Progenitor cell of endocrine pancreas (in vitro differentiated cells): ENCODE measurements around the gene ADSS1. TPM values are rescaled to one million over a fixed set of nuclear protein-coding genes. Genes with fewer than 3 reads are reported as not detected.

Experiments used
- DNase-seq: peaks from one replicate; pipeline ENCODE4 v3.0.0; 2021; ENCODE audit warnings: low spot score; ENCODE audit not compliant: unreplicated experiment
- H3K27ac Mint-ChIP-seq: 2 replicates; pipeline ENCODE4 v1.8.0; 2021; ENCODE audit warnings: mild to moderate bottlenecking, moderate library complexity, mixed read lengths
- H3K27me3 Mint-ChIP-seq: 2 replicates; pipeline ENCODE4 v1.8.0; 2021; ENCODE audit warnings: mixed read lengths
- H3K36me3 Mint-ChIP-seq: 2 replicates; pipeline ENCODE4 v1.8.0; 2022; ENCODE audit warnings: mixed read lengths; ENCODE audit not compliant: insufficient read depth
- H3K4me1 Mint-ChIP-seq: 2 replicates; pipeline ENCODE4 v1.8.0; 2021; ENCODE audit warnings: low read depth, mixed read lengths
- H3K4me3 Mint-ChIP-seq: 2 replicates; pipeline ENCODE4 v1.8.0; 2021; ENCODE audit warnings: low read depth, mild to moderate bottlenecking, moderate library complexity, mixed read lengths
- H3K9me3 Mint-ChIP-seq: 2 replicates; pipeline ENCODE4 v1.8.0; 2021; ENCODE audit warnings: low read depth, mixed read lengths
- CTCF ChIP-seq: fragments of 200-600 bp; sonication (generic); IDR thresholded peaks from one replicate; pipeline ENCODE4 v1.5.0; 2021; ENCODE audit warnings: antibody characterized with exemption, mild to moderate bottlenecking; ENCODE audit not compliant: unreplicated experiment
- total RNA-seq: library from RNA; stranded (reverse); gene quantifications from 2 replicates; pipeline ENCODE4 v1.2.1, GENCODE V29; 2021

ADSS1 gene
- total RNA-seq, 1 donor from 2014 or later = 8.9 TPM

- Mint-ChIP-seq H3K4me3 (no peak overlapping the region), H3K9me3 (no peaks in the 10 kb centered on the region), H3K4me1 (no peaks in the 10 kb centered on the region), H3K27me3 (no peaks in the 10 kb centered on the region), H3K27ac (no peak overlapping the region), H3K36me3 (peaks cover 1% of the 10 kb centered on the region)
- no peak for TF ChIP-seq CTCF
- DNase-seq = no peak
These were observed 15.0 kb downstream of the ADSS1 start for GRCh38 chr14:104739026-104739425.

GRCh38 chr14:104739546-104740516 lies 15.8 kb downstream of the ADSS1 start:
- peaks cover 1% of the 10 kb centered on the region for H3K36me3 Mint-ChIP-seq
- H3K27ac Mint-ChIP-seq = no peak overlapping the region
- TF ChIP-seq CTCF = no peak
- no peak overlapping the region for H3K4me3 Mint-ChIP-seq
- no peak for DNase-seq
- no peaks in the 10 kb centered on the region for H3K9me3 Mint-ChIP-seq
- no peaks in the 10 kb centered on the region for H3K4me1 Mint-ChIP-seq
- H3K27me3 Mint-ChIP-seq = no peaks in the 10 kb centered on the region

- no peaks in the 10 kb centered on the region for H3K27me3 Mint-ChIP-seq
- peaks cover 1% of the 10 kb centered on the region for H3K36me3 Mint-ChIP-seq
- no peaks in the 10 kb centered on the region for H3K9me3 Mint-ChIP-seq
- DNase-seq = no peak
- no peak for TF ChIP-seq CTCF
- H3K4me1 Mint-ChIP-seq = no peaks in the 10 kb centered on the region
- no peak overlapping the region for H3K4me3 Mint-ChIP-seq
- H3K27ac Mint-ChIP-seq = no peak overlapping the region
These were observed 17.2 kb downstream of the ADSS1 start for GRCh38 chr14:104741108-104741802.

- Mint-ChIP-seq H3K9me3 (no peaks in the 10 kb centered on the region), H3K27me3 (no peaks in the 10 kb centered on the region), H3K27ac (no peak overlapping the region), H3K36me3 (peaks cover 1% of the 10 kb centered on the region), H3K4me1 (no peaks in the 10 kb centered on the region), H3K4me3 (no peak overlapping the region)
- DNase-seq = no peak
- TF ChIP-seq CTCF = no peak
These were observed 17.8 kb downstream of the ADSS1 start for GRCh38 chr14:104741803-104742251.

GRCh38 chr14:104742586-104743455 lies 18.8 kb downstream of the ADSS1 start:
- no peak for TF ChIP-seq CTCF
- H3K27ac Mint-ChIP-seq = no peak overlapping the region
- DNase-seq = no peak

More at GRCh38 chr14:104742586-104743455, 18.8 kb downstream of the ADSS1 start:
- no peaks in the 10 kb centered on the region for H3K9me3 Mint-ChIP-seq
- H3K4me1 Mint-ChIP-seq = no peaks in the 10 kb centered on the region
- no peak overlapping the region for H3K4me3 Mint-ChIP-seq
- H3K36me3 Mint-ChIP-seq = peaks cover 1% of the 10 kb centered on the region
- H3K27me3 Mint-ChIP-seq = no peaks in the 10 kb centered on the region
